HFF-Myc (cell line): ENCODE results near the gene CDCP1.

ENCODE experiments used
- DNase-seq: peaks from one replicate; pipeline ENCODE4 v3.0.0-alpha.2; 2011; ENCODE audit warnings: low read depth; ENCODE audit errors: extremely low read depth
- H3K4me3 ChIP-seq: replicated peaks from 2 replicates; pipeline ENCODE4 v1.5.1; 2011; ENCODE audit warnings: low read depth, mild to moderate bottlenecking, control low read depth, low read length
- CTCF ChIP-seq: IDR thresholded peaks from 2 replicates; pipeline ENCODE4 v1.5.1; 2012; ENCODE audit warnings: mild to moderate bottlenecking, low read depth, low read length, control low read depth; ENCODE audit errors: missing control alignments

The CDCP1 gene

GRCh38 chr3:45097296-45097883 is 48.8 kb downstream of the CDCP1 start:
- DNase-seq, result no peak
- no peak overlapping the region for H3K4me3 ChIP-seq
- no peak for TF ChIP-seq CTCF

GRCh38 chr3:45095916-45096526 is 50.2 kb downstream of the CDCP1 start:
- no peak for DNase-seq
- TF ChIP-seq CTCF, result no peak
- no peak overlapping the region for H3K4me3 ChIP-seq

- DNase-seq, result no peak
- TF ChIP-seq CTCF, result no peak
- H3K4me3 ChIP-seq, result no peak overlapping the region
These were observed 53.0 kb downstream of the CDCP1 start for GRCh38 chr3:45093176-45093575.

GRCh38 chr3:45092132-45093031 is 53.8 kb downstream of the CDCP1 start:
- no peak for DNase-seq
- no peak overlapping the region for H3K4me3 ChIP-seq
- TF ChIP-seq CTCF, result no peak

GRCh38 chr3:45090855-45091254 is 55.3 kb downstream of the CDCP1 start:
- H3K4me3 ChIP-seq, result no peak overlapping the region
- TF ChIP-seq CTCF, result no peak
- no peak for DNase-seq

GRCh38 chr3:45088543-45089358 is 57.4 kb downstream of the CDCP1 start:
- TF ChIP-seq CTCF, result no peak
- no peak overlapping the region for H3K4me3 ChIP-seq
- DNase-seq, result no peak
